ENCODE measurements around the gene KRT13. TPM values are rescaled to one million over a fixed set of nuclear protein-coding genes. Genes with fewer than 3 reads are reported as not detected.

Gene KRT13
- total RNA-seq, 1 experiment from 2014 or later, result 45.7 TPM

GRCh38 chr17:41478237-41478636, 27.2 kb downstream of the KRT13 start:
- CTCF ChIA-PET, result interaction anchor here (0.8 kb wide), 1 partner anchor 9 kb away, joined by 3 read pairs; no protein-coding TSS in a partner anchor

DNA sequence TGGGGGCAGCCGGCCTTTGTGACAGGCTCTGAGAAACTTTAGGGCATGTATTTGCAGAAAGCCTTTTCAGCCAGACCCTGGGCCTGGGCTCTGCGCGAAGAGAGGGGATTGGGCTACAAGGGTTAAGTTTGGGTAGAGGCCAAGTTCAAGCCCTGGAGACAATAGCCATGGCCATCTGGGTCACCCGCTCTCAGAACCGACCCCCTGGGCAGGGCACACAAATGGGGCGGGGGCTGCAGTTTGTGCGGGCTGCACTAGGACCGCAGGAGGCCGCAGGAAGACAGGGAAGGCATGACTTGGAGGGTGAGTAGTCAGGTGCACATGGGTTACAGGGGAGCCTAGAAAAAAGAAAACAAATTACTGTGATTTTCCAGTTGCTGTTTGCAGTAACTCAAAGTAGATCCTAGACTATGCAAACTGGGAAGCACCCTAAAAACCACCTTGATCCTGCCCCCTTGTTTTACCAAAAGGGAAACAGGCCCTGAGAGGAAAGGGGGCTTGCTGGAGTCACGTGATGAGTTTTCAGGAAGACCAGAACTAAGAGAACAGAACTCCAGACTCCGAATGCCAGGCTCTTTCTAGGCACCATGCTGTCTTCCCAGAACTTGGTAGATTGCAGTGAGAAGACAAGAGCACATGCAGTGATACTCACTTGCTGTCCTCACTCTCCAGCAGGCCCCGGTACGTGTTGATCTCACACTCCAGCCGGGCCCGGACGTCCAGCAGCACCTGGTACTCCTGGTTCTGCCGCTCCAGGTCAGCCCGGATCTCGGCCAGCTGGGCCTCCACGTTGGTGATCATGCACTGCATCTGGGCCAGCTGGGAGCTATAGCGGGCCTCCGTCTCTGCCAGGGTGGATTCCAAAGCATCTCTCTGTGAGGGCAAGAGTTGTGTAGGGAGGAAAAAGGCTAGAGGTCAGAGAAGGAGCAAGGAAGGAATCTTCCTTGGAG, 28.3 kb downstream of the KRT13 start:
- intact Hi-C loops (cut with micrococcal nuclease; ENCODE audit: unreplicated experiment), result no loop called here
- no peak overlapping the region for H3K27ac Mint-ChIP-seq (ENCODE audit: unreplicated experiment)
- BruUV-seq (replicated peaks), result no TSS peak
- H3K27me3 Mint-ChIP-seq (ENCODE audit: unreplicated experiment), result peaks cover 13% of the 10 kb centered on the region
- H3K9me3 Mint-ChIP-seq (ENCODE audit: low read depth, unreplicated experiment), result no peaks in the 10 kb centered on the region
- CTCF ChIA-PET, result interaction anchor here (0.8 to 1.6 kb wide), 2 partner anchors 10 to 59 kb away, joined by 3 read pairs; no protein-coding TSS in a partner anchor
- no peak for DNase-seq
- no peak overlapping the region for H3K4me3 Mint-ChIP-seq (ENCODE audit: low read depth, unreplicated experiment)
- TF ChIP-seq, protein P1, sequence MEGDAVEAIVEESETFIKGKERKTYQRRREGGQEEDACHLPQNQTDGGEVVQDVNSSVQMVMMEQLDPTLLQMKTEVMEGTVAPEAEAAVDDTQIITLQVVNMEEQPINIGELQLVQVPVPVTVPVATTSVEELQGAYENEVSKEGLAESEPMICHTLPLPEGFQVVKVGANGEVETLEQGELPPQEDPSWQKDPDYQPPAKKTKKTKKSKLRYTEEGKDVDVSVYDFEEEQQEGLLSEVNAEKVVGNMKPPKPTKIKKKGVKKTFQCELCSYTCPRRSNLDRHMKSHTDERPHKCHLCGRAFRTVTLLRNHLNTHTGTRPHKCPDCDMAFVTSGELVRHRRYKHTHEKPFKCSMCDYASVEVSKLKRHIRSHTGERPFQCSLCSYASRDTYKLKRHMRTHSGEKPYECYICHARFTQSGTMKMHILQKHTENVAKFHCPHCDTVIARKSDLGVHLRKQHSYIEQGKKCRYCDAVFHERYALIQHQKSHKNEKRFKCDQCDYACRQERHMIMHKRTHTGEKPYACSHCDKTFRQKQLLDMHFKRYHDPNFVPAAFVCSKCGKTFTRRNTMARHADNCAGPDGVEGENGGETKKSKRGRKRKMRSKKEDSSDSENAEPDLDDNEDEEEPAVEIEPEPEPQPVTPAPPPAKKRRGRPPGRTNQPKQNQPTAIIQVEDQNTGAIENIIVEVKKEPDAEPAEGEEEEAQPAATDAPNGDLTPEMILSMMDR (IDR thresholded peaks at IDR 0.05; ENCODE audit: unreplicated experiment), result no peak
- no peaks in the 10 kb centered on the region for H3K36me3 Mint-ChIP-seq (ENCODE audit: insufficient read depth, unreplicated experiment)
- no peaks in the 10 kb centered on the region for H3K4me1 Mint-ChIP-seq (ENCODE audit: low read depth, unreplicated experiment)

More at GRCh38 chr17:41478237-41478636, 27.2 kb downstream of the KRT13 start:
- BruUV-seq (replicated peaks), result no TSS peak
- no peak overlapping the region for H3K4me3 Mint-ChIP-seq (ENCODE audit: low read depth, unreplicated experiment)
- H3K4me1 Mint-ChIP-seq (ENCODE audit: low read depth, unreplicated experiment), result no peaks in the 10 kb centered on the region
- TF ChIP-seq, protein P1 (IDR thresholded peaks at IDR 0.05; ENCODE audit: unreplicated experiment), result no peak
- peaks cover 4% of the 10 kb centered on the region for H3K27me3 Mint-ChIP-seq (ENCODE audit: unreplicated experiment)
- intact Hi-C loops (cut with micrococcal nuclease; ENCODE audit: unreplicated experiment), result no loop called here
- no peaks in the 10 kb centered on the region for H3K36me3 Mint-ChIP-seq (ENCODE audit: insufficient read depth, unreplicated experiment)
- H3K27ac Mint-ChIP-seq (ENCODE audit: unreplicated experiment), result no peak overlapping the region
- no peaks in the 10 kb centered on the region for H3K9me3 Mint-ChIP-seq (ENCODE audit: low read depth, unreplicated experiment)
- no peak for DNase-seq

DNA sequence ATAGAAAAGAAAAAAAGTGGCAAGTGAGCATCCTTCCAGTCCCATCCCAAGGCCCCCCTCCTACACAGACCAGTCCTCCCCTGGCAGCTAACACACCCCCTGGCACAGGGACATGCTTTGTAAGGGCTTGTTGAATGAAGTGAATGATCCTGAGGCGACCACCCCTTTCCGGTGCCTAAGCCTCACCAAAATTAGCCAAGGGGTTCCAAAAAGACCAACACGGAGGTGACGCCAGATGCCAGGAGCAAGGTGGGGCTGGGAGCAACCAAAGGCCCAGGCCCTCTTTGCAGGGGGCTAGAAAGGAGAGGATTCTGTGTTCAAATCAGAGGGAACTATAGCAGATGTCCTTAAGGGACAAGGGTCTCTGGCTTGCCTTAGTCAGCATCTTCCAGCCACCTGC, 30.0 kb downstream of the KRT13 start:
- Mint-ChIP-seq H3K27me3 (ENCODE audit: unreplicated experiment) (peaks cover 21% of the 10 kb centered on the region), H3K9me3 (ENCODE audit: low read depth, unreplicated experiment) (no peaks in the 10 kb centered on the region), H3K4me3 (ENCODE audit: low read depth, unreplicated experiment) (no peak overlapping the region), H3K27ac (ENCODE audit: unreplicated experiment) (no peak overlapping the region), H3K36me3 (ENCODE audit: insufficient read depth, unreplicated experiment) (no peaks in the 10 kb centered on the region), H3K4me1 (ENCODE audit: low read depth, unreplicated experiment) (no peaks in the 10 kb centered on the region)
- CTCF ChIA-PET, result interaction anchor here (1.6 kb wide), 1 partner anchor 58 kb away, joined by 3 read pairs; no protein-coding TSS in a partner anchor
- DNase-seq, result no peak
- BruUV-seq (replicated peaks), result no TSS peak
- TF ChIP-seq, protein P1 (IDR thresholded peaks at IDR 0.05; ENCODE audit: unreplicated experiment), result no peak
- intact Hi-C loops (cut with micrococcal nuclease; ENCODE audit: unreplicated experiment), result no loop called here

GRCh38 chr17:41474863-41475262, 30.5 kb downstream of the KRT13 start:
- no peaks in the 10 kb centered on the region for H3K9me3 Mint-ChIP-seq (ENCODE audit: low read depth, unreplicated experiment)
- DNase-seq, result no peak
- TF ChIP-seq, protein P1 (IDR thresholded peaks at IDR 0.05; ENCODE audit: unreplicated experiment), result no peak
- H3K4me1 Mint-ChIP-seq (ENCODE audit: low read depth, unreplicated experiment), result no peaks in the 10 kb centered on the region
- CTCF ChIA-PET, result interaction anchor here (0.6 kb wide), 1 partner anchor 63 kb away, joined by 3 read pairs; no protein-coding TSS in a partner anchor
- no peak overlapping the region for H3K4me3 Mint-ChIP-seq (ENCODE audit: low read depth, unreplicated experiment)
- peaks cover 21% of the 10 kb centered on the region for H3K27me3 Mint-ChIP-seq (ENCODE audit: unreplicated experiment)
- H3K27ac Mint-ChIP-seq (ENCODE audit: unreplicated experiment), result no peak overlapping the region
- intact Hi-C loops (cut with micrococcal nuclease; ENCODE audit: unreplicated experiment), result no loop called here
- H3K36me3 Mint-ChIP-seq (ENCODE audit: insufficient read depth, unreplicated experiment), result no peaks in the 10 kb centered on the region
- no TSS peak for BruUV-seq (replicated peaks)
